ENCODE measurements around the gene MS4A2. TPM values are rescaled to one million over a fixed set of nuclear protein-coding genes. Genes with fewer than 3 reads are reported as not detected.
"Not testable (repeated sequence)": the region's sequence is repeated elsewhere in the genome, so short reads cannot be mapped to it uniquely, and the experiment has no call there.

MS4A2 gene
- total and polyA plus RNA-seq, 2 experiments from 2014 or later, result not detected

DNA sequence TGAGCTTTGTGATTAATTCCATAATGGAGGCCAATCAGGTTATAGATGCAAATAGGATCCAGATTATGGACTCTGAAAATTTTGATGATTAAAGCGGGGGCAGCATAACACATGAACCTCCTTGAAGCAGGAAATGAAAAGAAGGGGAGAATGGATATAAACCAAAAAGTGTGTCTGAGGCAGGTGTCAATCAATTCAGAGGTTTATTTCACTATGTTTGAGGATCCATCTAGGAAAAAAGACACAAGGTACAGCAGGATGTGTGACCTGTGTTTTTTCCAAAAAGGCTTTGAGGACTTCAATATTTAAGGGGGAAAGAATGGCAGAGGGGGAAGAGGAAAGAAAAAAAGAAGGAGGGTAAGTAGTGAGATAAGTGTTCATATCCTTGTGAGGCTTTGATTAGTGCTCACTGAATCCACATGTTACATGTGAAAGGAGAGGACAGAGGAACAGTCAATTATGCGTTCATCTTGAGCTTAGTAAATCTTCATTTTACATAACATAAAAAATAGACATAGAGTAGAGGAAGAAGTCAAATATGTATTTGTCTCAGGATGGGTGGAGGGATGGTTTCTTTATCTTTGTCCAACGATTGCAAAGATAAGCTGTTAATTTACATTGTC lies 34.1 kb downstream of the MS4A2 start:
- H3K36me3 ChIP-seq, result no peaks in the 10 kb centered on the region
- TF ChIP-seq, protein P1, sequence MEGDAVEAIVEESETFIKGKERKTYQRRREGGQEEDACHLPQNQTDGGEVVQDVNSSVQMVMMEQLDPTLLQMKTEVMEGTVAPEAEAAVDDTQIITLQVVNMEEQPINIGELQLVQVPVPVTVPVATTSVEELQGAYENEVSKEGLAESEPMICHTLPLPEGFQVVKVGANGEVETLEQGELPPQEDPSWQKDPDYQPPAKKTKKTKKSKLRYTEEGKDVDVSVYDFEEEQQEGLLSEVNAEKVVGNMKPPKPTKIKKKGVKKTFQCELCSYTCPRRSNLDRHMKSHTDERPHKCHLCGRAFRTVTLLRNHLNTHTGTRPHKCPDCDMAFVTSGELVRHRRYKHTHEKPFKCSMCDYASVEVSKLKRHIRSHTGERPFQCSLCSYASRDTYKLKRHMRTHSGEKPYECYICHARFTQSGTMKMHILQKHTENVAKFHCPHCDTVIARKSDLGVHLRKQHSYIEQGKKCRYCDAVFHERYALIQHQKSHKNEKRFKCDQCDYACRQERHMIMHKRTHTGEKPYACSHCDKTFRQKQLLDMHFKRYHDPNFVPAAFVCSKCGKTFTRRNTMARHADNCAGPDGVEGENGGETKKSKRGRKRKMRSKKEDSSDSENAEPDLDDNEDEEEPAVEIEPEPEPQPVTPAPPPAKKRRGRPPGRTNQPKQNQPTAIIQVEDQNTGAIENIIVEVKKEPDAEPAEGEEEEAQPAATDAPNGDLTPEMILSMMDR (IDR thresholded peaks at IDR 0.05; ENCODE audit: low read depth, low read length), result no peak
- no peaks in the 10 kb centered on the region for H3K9me3 ChIP-seq (ENCODE audit: low read depth)
- peaks cover 12% of the 10 kb centered on the region for H3K4me1 ChIP-seq (ENCODE audit: low read depth)
- no peak for DNase-seq (ENCODE audit: low read depth in 1 of 2, low spot score in 1 of 2)
- H3K27me3 ChIP-seq, result no peaks in the 10 kb centered on the region
- H3K27ac ChIP-seq, result no peak overlapping the region
- no peak overlapping the region for H3K4me3 ChIP-seq

DNA sequence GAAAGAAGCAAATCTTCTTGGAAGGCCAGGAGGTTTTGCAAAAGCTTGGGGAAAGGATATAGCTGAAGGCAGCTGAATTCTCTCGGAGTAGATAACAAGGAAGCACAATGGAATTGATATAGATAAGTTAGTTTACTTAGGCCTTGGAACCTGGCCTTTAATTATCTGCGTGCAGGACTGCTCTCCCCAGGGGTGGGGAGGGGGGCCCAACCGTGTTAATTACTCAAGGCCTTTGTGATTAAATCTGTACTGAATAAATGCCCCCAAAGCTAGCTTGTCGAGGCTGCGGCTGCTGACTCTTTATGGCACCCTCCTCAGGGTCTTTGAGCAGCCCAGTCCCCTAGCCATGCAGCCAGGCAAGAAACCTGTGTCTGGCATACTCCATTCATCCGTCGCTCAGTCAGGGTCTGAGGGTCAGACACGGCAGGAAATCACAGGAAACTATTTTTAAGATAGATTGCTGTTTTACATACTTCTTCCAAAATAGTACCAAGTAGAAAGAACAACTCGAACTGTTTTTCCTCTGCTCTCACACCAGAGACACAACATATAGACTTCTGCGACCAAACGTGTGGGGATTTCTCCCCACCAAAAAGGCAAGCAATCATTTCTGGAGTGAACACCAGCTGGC lies 36.5 kb downstream of the MS4A2 start:
- DNase-seq (ENCODE audit: low read depth in 1 of 2, low spot score in 1 of 2), result no peak
- H3K27ac ChIP-seq, result no peak overlapping the region
- no peak overlapping the region for H3K4me3 ChIP-seq

DNA sequence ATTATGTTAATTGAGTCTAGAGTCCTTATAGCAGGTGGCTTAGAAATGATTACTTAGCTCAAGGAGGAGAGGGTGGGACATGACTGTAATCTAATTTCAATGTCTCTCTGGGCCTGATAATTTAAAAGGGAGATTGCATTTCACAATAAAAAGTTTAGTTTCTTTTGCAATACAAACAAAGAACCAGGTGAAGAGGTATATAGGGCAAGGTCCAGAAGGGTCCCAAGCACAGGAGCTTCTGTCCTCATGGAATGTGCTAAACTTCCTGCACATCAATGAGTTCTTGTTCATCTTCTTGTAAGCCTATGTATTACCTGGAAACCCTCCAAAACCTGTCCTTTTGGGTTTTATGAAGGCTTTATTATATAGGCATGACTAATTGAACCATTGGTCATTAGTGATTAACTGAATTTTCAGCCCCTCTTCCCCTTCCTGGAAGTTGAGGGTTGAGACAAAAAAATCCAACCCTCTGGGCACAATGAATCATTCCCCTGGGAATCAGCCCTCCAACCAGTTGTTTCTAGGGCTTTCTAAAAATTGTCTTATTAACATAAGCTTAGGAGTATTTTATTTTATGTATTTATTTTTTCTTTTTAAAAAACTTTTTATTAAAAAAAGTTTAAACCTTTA lies 37.6 kb downstream of the MS4A2 start:
- no peak overlapping the region for H3K27ac ChIP-seq
- H3K36me3 ChIP-seq, result no peaks in the 10 kb centered on the region
- TF ChIP-seq, protein P1 (IDR thresholded peaks at IDR 0.05; ENCODE audit: low read depth, low read length), result no peak
- no peak for DNase-seq (ENCODE audit: low read depth in 1 of 2, low spot score in 1 of 2)
- no peak overlapping the region for H3K4me3 ChIP-seq
- no peaks in the 10 kb centered on the region for H3K9me3 ChIP-seq (ENCODE audit: low read depth)
- no peaks in the 10 kb centered on the region for H3K27me3 ChIP-seq
- H3K4me1 ChIP-seq (ENCODE audit: low read depth), result peaks cover 10% of the 10 kb centered on the region

More for the DNA sequence above, 36.5 kb downstream of the MS4A2 start:
- TF ChIP-seq, protein P1 (IDR thresholded peaks at IDR 0.05; ENCODE audit: low read depth, low read length), result no peak
- no peaks in the 10 kb centered on the region for H3K36me3 ChIP-seq
- H3K27me3 ChIP-seq, result no peaks in the 10 kb centered on the region
- H3K4me1 ChIP-seq (ENCODE audit: low read depth), result peaks cover 14% of the 10 kb centered on the region
- H3K9me3 ChIP-seq (ENCODE audit: low read depth), result no peaks in the 10 kb centered on the region

DNA sequence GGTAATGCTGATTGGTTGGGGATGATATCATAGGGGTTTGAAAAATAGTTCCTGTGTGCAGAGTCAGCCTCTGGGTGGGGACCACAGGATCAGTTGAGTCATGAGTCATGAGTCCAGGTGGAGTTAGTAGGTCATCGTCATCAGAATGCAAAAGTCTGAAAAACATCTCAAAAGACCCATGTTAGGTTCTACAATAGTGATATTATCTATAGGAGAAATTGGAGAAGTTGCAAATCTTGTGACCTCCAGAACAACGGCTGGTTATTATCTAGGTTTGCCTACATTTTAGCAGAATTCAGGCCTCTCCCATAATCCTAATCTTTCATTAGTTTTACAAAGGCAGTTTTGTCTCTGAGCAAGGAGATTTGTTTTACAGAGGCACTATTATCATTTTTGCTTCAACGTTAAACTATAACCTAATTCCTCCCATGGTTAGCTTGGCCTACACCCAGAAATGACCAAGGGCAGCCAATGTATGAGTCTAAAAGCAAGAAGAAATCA lies 38.9 kb downstream of the MS4A2 start:
- Histone ChIP-seq H3K4me1 (ENCODE audit: low read depth) (peaks cover 9% of the 10 kb centered on the region), H3K27me3 (no peaks in the 10 kb centered on the region), H3K36me3 (no peaks in the 10 kb centered on the region), H3K9me3 (ENCODE audit: low read depth) (no peaks in the 10 kb centered on the region), H3K4me3 (no peak overlapping the region), H3K27ac (no peak overlapping the region)
- TF ChIP-seq, protein P1 (IDR thresholded peaks at IDR 0.05; ENCODE audit: low read depth, low read length), result no peak
- no peak for DNase-seq (ENCODE audit: low read depth in 1 of 2, low spot score in 1 of 2)

DNA sequence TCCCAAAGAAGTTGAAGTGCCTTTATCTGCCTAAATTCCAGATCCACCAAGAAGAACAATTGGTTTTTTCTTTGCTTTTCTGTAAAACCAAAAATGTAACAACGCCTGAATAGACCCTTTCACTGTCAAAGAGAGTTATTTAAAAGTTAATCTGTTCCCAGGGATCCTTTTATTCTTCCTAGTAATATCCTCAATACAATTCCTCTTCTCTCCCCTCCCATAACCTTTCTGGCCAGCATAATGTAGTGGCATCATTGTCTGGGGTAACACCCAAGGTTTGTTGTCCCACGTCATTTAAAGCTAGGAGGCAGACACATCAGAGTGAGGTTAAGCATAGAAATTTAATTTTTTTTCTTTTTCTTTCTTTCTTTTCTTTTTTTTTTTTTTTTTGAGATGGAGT lies 39.9 kb downstream of the MS4A2 start:
- Histone ChIP-seq H3K27ac (no peak overlapping the region), H3K4me3 (no peak overlapping the region), H3K4me1 (ENCODE audit: low read depth) (peaks cover 9% of the 10 kb centered on the region), H3K9me3 (ENCODE audit: low read depth) (no peaks in the 10 kb centered on the region), H3K36me3 (no peaks in the 10 kb centered on the region), H3K27me3 (no peaks in the 10 kb centered on the region)
- TF ChIP-seq, protein P1 (IDR thresholded peaks at IDR 0.05; ENCODE audit: low read depth, low read length), result no peak
- no peak for DNase-seq (ENCODE audit: low read depth in 1 of 2, low spot score in 1 of 2)

DNA sequence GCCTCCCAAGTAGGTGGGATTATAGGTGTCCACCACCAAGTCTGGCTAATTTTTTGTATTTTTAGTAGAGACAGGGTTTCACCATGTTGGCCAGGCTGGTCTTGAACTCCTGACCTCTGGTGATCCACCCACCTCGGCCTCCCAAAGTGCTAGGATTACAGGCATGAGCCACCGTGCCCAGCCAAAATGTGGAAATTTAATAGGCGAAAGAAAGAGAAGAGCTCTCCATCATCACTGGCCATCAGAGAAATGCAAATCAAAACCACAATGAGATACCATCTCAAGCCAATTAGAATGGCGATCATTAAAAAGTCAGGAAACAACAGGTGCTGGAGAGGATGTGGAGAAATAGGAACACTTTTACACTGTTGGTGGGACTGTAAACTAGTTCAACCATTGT lies 40.4 kb downstream of the MS4A2 start:
- H3K27me3 ChIP-seq; H3K4me3 ChIP-seq; H3K4me1 ChIP-seq (ENCODE audit: low read depth); DNase-seq (ENCODE audit: low read depth in 1 of 2, low spot score in 1 of 2); H3K9me3 ChIP-seq (ENCODE audit: low read depth); H3K27ac ChIP-seq; H3K36me3 ChIP-seq: not testable (repeated sequence)
